ENCODE measurements around the gene CCDC91.
"Not testable (repeated sequence)": the region's sequence is repeated elsewhere in the genome, so short reads cannot be mapped to it uniquely, and the experiment has no call there.

Gene CCDC91

DNA sequence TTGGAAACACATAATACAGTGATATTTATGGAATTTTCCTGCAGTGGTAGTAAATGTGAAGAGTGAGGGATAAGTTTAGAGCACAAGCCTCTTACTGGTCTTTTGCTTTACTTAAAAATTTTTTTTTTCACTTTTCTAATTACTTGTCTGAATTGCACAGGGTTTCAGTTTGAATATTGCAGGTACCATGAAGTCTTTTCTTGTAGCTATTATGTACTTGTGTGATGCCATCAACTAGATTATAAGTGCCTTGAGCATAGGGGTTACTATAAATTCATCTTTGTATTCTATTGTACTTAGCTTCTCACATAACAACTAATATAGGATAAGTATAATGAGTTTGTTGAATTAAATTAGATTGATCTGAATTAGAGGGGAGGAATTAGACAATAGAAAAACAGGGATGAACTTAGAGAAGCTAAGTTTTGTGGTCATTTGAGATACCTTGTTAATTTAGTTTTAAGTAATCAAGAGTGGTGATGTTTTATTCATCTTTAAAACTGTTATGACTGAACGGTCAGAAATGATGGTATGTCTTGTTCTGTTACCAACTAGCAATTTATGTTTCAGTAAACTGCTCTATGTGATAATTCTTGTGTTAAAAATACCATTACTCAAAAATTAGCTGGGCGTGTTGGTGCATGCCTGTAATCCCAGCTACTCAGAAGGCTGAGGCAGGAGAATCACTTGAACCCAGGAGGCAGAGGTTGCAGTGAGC lies 42.1 kb downstream of the CCDC91 start:
- no peak for DNase-seq (ENCODE audit: low spot score)

DNA sequence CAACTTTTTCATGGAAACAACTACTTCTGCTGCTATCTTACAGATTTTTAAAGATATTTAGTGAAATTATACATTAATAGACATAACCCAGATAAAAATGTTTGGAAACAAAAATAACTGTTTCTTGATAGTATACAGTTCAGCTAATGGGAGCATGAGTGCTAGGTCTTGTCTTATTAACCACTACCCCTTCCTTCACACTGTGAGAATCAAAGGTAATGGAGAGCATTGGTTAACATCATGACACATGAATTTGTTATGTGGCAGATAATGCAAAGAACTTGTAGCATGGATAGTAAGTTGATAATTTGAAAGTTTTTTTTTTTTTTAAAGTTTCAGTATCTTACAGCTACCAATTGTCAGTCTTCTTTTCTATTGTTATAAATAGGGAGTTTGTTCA lies 44.2 kb downstream of the CCDC91 start:
- no peak for DNase-seq (ENCODE audit: low spot score)

DNA sequence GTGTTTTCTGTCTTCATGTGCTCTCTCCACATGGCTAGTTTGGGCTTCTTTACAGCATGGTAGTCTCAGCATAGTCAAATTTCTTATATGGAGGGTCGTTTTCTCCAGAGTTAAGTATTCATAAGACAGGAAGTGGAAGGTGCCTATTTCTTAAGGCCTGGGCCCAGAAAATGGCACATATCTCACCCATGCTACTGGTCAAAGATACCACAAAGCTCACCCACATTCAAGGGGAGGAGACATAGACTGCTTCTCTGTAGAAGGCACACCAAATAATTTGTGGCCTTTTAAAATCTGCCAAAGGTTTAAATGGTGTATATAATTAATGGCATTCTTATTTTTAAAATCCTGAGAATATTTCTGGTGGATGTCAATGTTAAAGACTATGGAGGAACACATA lies 44.8 kb downstream of the CCDC91 start:
- DNase-seq (ENCODE audit: low spot score): no peak

DNA sequence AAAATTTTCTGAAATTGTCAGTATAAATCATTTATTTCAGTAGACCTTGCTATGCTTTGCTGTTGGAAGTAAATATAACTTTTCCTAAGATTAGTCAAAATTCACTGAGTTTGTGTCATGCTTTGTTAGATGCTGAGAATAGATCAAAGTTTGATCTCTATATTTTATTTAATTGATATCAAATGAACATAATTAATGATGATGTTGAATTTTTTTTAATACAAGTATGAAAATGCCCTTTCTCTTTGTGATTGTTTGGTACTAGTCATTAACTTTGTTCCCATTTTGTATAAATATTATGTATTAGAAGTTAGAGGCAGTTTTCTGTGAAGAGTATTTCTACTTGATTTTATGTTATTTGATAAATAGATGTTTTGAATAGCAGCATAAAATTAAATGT lies 45.7 kb downstream of the CCDC91 start:
- DNase-seq (ENCODE audit: low spot score): no peak

DNA sequence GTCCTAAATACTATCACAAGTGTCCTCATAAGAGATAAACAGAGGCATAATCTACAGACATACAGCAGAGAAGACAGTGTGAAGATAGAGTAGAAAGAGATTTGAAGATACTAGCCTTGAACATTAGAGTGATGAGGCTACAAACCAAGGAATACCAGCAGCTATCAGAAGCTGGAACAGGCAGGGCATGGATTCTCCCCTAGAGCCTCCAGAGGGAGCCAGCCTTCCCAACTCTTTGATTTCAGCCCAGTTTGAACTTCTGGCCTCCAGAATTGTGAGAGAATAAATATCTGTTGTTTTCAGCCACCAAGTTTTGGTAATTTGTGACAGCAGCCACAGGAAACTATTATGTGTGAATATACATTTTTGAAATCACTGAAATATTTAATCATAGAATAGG lies 47.2 kb downstream of the CCDC91 start:
- no peak for DNase-seq (ENCODE audit: low spot score)

DNA sequence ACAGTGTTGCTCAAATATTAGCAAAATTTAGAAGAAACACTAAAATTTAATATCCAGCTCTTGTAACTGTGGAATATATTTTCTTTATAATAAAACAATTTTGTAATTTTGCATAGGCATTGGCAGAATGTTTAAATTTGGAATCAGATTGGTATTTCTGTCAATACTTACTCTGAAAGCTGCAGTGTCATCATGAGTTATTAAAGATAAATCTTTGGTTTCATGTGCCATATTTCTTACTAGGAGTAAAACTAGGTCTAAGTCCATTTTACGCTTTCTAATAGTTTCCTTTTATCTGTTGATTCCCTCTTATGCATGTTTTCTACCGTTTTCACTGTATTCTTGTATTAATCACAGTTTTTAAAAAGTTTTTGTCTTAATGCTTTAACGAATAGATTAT lies 49.7 kb downstream of the CCDC91 start:
- DNase-seq (ENCODE audit: low spot score): no peak

DNA sequence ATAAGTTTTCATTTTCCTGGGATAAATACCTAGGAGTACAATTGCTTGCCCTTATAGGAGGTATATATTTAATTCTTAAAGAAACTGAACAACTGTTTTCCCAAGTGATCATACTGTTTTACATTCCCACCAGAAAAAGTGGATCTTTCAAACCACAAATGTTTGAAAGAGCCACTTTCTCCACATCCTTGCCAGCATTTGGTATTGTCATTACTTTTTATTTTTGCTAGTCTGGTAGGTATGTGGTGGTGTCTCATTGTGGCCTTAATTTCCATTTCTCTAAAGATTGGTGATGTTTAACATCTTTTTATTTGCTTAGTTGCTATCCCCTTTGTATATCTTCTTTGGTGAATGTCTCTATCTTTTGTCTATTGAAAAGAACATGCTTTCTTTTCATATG lies 50.6 kb downstream of the CCDC91 start:
- DNase-seq (ENCODE audit: low spot score): no peak

DNA sequence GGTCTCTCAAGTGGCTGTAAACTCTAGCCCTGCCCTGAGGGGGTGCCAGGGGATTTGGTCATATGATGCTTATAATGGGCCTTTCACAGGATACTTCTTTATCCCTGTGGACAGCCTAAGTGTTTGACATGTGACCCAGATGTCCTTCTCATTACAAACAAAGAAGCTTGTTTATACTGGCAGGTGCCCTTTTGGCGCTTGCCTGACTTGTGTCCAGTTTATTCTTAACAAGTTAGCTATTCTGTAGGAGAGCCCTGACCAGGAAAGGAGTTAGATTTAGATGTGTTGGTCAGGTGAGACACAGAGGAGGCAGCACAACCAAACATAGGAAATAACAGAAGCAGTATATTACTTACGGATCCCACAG lies 51.9 kb downstream of the CCDC91 start:
- no peak for DNase-seq (ENCODE audit: low spot score)

DNA sequence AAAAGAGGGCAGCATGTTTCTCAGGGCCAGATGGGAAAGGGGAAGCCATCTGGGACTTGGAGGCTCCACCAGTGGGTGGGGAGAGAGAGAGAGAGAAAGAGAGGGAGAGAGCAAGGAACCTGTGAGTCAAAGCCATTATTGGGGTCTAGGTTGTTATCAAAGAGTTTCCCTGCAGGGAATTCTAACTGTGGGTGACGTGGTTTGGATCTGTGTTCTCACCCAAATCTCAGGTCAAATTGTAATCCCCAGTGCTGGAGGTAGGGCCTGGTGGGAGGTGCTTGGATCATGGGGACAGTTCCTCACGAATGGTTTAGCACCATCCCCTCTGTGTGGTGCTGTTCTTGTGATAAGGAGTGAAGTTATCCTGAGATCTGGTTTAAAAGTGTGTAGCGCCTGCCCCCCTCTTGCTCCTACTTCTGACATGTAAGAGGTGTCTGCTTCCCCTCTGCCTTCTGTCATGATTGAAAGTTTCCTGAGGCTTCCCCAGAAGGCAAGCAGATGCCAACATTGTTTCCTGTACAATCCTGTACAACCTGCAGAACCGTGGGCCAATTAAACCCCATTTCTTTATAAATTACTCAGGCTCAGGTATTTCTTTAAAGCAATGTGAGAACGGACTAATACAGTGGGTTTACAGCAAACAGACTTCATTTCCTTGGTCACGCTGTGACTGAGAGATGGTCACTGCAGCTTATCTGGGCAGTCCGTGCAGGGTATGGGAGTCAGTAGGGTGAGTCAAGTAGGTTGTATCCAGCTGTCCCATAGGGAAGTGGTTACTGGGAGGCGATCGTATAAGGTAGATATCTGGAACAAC lies 52.4 kb downstream of the CCDC91 start:
- DNase-seq (ENCODE audit: low spot score): no peak

DNA sequence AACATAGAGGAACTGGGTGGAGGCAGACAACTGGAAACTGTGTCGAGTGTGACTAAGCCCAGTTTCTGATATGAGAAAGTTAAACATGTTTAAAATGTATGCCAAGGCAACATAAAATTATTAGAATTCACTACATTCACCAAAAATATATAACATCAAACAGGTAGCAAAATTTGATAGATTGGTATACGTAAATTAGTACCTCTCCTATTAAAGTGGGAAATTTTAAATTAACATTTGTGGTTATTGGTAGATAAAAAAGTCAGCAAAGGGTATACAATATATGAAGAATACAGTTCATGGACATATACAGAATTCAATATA lies 53.0 kb downstream of the CCDC91 start:
- no peak for DNase-seq (ENCODE audit: low spot score)

DNA sequence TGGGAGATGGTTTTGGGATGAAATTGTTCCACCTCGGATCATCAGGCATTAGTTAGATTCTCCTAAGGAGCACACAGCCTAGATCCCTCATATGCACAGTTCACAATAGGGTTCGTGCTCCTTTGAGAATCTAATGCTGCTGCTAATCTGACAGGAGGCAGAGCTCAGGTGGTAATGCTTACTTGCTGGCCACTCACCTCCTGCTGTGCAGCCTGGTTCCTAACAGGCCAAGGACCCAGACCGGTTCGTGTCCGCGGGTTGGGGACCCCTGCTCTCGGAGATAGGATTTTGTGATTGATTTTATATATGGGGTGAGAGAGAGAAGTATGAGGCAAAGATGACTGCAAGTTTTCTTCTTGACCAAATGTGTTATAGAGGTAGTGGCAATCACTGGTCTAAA lies 57.5 kb downstream of the CCDC91 start:
- no peak for DNase-seq (ENCODE audit: low spot score)

DNA sequence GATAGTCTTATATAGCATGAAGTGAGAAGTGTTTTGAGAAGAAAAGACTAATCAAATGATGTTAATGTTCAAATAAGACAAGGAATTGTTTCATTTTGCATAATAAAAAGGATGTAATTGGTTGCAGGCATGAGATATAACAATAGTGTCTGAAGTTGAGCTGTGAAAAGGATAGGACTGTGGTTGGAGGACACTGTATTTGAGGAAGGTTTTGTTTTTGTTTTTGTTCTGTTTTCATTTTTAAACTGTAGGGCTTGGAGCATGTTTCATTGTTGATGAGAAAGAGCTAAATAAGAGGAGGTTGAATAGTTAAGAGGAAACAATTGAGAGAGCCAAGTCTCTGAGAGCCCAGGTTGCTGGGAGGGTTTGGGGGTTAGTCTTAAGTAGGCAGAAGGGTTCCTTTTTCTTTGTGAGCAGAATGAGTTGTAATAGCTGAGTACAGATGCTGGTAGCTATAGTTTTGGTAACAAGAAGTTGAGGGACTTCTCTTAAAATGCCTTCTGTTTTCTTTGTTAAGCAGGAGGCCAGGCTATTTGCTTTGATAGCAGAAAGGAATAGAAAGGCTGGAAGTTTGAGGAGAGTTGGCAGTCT lies 58.4 kb downstream of the CCDC91 start:
- DNase-seq (ENCODE audit: low spot score): no peak

DNA sequence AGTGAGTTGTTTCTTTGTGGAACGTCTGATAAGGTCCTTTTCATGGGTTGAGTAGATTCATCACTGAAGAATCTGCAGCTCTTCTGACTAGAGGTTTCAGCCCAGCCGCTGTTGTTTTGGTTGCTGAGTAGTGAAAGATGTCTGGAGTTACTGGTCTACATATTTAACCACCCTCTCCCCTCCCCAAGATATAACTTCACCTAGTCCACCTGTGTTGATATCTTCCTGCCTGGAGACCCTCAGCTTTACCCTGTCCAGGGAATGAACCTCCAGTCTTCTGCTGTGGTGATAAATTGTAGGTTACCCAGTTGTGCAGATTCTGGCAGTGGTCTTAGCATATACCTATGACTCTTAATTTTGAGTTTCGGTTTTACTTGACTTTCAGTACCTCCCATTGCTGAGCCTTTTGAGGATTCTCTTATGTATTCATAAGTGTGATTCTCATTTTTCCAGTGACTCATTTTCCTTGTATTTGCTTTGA lies 62.9 kb downstream of the CCDC91 start:
- DNase-seq (ENCODE audit: low spot score): no peak

DNA sequence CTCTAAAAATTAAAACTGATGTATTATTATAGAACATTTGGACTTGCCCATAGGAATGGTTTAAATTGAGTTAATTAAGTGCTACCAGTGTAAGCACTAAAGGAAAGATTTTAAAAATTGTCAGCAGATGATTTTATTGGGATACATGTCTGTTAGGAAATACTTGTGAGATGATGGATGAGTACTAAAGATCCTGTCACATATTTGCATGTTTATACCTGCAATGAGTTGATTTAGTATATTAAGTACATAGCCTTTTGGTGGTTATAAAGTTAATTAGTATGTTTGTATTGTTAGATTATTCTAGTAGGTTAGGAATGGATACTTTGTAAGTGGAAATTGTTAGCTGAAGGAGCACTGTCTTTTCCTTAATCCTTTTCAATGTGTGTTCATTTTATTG lies 67.2 kb downstream of the CCDC91 start:
- DNase-seq (ENCODE audit: low spot score): no peak

DNA sequence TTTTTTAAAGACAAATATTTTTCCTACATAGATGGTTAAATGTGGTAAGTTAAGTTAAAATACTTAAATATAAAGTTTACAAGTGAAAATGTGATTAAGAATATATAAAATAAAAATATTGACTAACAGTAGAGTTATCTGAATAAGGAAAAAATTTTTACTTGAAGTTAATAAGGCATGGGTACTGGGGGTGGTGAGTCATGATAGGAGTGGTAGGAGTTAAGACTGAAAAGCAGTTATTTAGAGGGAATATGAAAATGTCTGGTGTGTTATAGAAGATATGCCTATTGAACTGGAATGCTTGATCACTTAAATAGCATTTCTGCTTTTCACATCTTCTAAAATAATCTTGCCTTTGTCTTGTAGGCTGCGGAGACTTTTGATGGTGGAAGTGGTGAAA lies 68.7 kb downstream of the CCDC91 start:
- DNase-seq (ENCODE audit: low spot score): peak; percentile 6

DNA sequence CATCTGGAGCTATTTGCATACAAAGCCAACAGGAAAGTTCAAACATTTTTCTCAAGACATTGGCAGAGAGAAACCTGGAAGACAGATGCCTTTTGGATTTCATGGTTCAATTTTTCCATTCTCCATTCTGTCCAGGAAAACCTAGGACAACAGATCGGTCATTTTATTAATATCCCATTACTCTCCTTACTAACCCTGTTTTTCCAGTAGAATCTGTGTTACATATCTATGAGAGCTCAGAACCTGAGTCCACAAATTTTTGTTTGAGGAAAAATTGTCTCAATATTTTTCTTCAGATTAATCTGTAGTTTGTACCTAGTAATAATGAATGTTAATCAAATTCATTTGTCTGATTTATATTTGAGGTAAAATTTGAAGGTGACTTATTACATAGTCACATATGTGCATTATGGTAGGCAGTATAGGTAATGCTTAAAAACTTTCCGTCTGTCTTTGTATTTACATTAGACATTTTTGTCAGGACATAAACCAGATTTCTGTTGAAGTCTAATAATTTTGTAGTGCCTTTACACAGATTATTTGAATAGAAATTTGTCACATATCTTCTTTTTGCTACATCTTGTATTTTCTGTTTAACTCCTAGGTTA lies 75.3 kb downstream of the CCDC91 start:
- no peak for DNase-seq (ENCODE audit: low spot score)

DNA sequence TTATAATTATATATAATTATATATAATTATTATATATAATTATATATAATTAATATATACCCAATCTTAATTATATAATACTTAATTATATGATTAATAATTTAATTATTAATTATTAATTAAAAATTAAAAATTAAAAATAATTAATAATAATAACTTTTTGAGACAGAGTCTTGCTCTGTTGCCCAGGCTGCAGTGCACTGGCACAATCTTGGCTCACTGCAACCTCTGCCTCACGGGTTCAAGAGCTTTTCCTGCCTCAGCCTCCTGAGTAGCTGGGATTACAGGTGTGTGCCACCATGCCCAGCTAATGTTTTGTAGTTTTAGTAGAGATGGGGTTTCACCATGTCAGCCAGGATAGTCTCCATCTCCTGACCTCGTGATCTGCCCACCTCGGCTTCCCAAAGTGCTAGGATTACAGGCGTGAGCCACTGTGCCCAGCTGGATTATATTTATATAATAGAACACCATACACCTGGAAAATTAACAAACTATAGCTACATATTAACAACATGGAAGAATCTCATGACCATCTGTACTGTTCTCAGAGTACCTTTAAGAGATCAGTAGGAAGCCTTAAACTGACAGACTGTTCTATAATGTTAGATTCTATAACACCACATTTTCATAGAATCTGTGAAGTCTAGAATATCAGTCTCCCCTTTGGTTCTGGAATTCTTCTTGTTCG lies 77.8 kb downstream of the CCDC91 start:
- DNase-seq (ENCODE audit: low spot score): not testable (repeated sequence)

DNA sequence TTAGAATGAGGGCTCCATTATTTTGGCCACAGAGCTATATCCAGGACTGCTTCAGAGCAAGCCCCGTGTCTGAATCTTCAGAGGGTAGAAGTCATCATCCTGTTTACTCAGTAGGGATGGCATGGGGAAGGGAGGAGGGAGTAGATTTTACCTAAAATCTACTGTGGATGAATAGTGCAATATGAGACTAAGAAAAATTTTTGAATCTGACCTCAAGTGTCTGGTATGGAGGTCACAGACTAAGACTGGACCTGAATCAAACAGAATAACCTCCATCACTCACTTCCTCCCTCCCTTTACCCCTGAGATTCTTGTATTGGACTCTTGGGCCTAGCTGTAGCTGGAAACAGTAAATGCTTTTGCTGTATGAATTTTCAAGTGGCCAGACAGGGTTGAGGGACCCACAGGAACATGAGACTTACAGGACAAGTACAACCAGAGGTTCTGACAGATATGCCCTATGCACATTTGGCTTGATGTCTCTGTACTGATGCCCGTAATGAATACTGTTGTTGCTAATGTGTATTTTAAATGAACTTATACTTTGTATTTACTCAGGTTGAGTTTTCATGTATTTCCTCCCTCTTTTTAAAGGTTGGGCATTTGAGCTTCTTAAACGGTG lies 78.5 kb downstream of the CCDC91 start:
- DNase-seq (ENCODE audit: low spot score): no peak

DNA sequence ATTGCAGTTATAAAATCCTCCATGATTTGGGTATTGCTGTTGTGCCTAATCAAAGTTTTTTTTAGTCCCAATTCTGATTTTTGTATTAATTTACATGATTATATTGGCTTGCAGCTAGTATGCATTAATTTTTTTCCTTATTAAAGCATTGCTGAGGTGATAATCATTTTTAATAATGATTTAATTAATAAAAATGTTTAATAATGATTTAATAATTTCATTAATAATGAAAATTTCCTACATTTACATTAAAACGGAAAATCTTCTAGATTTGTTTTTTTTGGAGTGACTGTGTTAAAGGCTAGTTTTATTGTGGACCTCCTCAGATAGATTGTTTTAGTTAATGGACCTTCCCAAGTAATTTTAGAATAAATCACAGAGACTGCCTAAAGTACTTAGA lies 79.6 kb downstream of the CCDC91 start:
- DNase-seq (ENCODE audit: low spot score): no peak

DNA sequence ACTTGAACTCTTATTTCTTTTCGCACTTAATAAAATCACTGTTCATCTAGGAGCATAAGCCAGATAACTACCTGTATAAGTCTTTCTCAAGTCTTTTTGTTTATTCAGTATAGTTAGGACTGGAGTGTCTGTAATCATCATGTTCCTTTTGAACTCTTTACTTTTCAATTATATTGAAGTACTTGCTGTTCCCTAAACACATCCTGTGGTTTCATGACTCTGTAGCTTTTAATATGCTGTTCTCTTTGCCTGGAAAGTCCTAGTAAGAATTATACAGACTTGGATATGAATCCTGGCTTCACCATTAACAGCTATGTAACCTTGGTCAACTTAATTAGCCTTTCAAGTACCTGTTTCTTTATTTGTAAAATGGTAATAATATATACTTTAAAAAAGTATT lies 88.2 kb downstream of the CCDC91 start:
- no peak for DNase-seq (ENCODE audit: low spot score)

DNA sequence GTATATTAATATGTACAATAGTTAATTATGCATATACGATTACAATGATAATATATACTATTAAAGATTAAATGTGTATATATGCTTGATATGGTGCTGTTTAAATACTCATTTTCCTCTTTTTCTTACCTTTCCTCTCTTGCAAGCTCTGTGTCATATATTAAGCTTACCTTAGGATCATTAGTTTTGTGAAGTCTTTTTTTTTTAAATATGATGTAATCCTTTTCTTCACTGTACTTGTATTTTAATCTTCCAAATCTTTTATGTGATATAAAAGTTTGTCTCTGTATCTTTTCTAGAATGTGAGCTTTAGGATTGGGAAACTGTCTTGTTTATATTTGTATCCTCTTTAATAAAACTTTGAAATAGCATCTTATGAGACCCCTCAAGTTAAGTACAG lies 88.7 kb downstream of the CCDC91 start:
- DNase-seq (ENCODE audit: low spot score): no peak

DNA sequence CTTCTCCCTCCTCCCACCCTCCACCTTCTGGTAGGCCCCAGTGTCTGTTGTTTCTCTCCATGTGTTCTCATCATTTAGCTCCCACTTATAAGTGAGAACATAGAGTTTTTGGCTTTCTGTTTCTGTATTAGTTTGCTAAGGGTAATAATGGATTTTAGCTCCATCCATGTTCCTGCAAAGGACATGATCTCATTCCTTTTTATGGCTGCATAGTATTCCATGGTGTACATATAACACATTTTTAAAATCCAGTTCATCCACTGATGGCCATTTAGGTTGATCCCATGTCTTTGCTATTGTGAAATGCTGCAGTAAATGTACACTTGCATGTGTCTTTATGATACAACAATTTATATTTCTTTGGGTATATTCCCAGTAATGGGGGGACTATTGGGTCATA lies 96.1 kb downstream of the CCDC91 start:
- DNase-seq (ENCODE audit: low spot score): no peak

Measured in AG08395 (cell line).